ENCODE data around the gene FER.
"Not testable (repeated sequence)": the region's sequence is repeated elsewhere in the genome, so short reads cannot be mapped to it uniquely, and the experiment has no call there.

Gene FER

GRCh38 chr5:109167586-109167985 is 419.9 kb downstream of the FER start:
- H3K27me3 ChIP-seq (ENCODE audit: low read length): no peaks in the 10 kb centered on the region
- no peaks in the 10 kb centered on the region for H4K20me1 ChIP-seq (ENCODE audit: low read depth, low read length)
- TF ChIP-seq CTCF (IDR thresholded peaks at IDR 0.05; ENCODE audit: insufficient read depth, low read length, poor library complexity, severe bottlenecking) (no peak), EZH2phosphoT487 (conservative IDR thresholded peaks at IDR 0.05; ENCODE audit: low read length) (no peak)
- H2AFZ ChIP-seq (ENCODE audit: low read depth, low read length, severe bottlenecking): no peak overlapping the region
- no peaks in the 10 kb centered on the region for H3K9me3 ChIP-seq (ENCODE audit: insufficient read depth, low read length)
- H3K4me2 ChIP-seq (ENCODE audit: low read depth, low read length, poor library complexity, severe bottlenecking): no peak overlapping the region
- H3K4me3 ChIP-seq (ENCODE audit: insufficient read depth, low read length, poor library complexity, severe bottlenecking): no peak overlapping the region
- H3K36me3 ChIP-seq (ENCODE audit: low read length): no peaks in the 10 kb centered on the region
- no peaks in the 10 kb centered on the region for H3K9me2 ChIP-seq (replicated peaks; ENCODE audit: insufficient read depth, low read length)
- H3K27ac ChIP-seq (ENCODE audit: low read depth, low read length): no peak overlapping the region
- no peaks in the 10 kb centered on the region for H3K79me2 ChIP-seq (ENCODE audit: insufficient read depth, low read length)
- H3K9ac ChIP-seq (ENCODE audit: low read length): no peak overlapping the region
- no peaks in the 10 kb centered on the region for H3F3A ChIP-seq (ENCODE audit: insufficient read depth)

- no peaks in the 10 kb centered on the region for H3K27me3 ChIP-seq (ENCODE audit: low read length)
- H3K9me3 ChIP-seq (ENCODE audit: insufficient read depth, low read length): no peaks in the 10 kb centered on the region
- H3K27ac ChIP-seq (ENCODE audit: low read depth, low read length): no peak overlapping the region
- no peaks in the 10 kb centered on the region for H3K36me3 ChIP-seq (ENCODE audit: low read length)
- H3K9ac ChIP-seq (ENCODE audit: low read length): no peak overlapping the region
- H3K79me2 ChIP-seq (ENCODE audit: insufficient read depth, low read length): no peaks in the 10 kb centered on the region
- TF ChIP-seq EZH2phosphoT487 (conservative IDR thresholded peaks at IDR 0.05; ENCODE audit: low read length): no peak
- no peak for TF ChIP-seq CTCF (IDR thresholded peaks at IDR 0.05; ENCODE audit: insufficient read depth, low read length, poor library complexity, severe bottlenecking)
- H3F3A ChIP-seq (ENCODE audit: insufficient read depth): no peaks in the 10 kb centered on the region
- no peaks in the 10 kb centered on the region for H4K20me1 ChIP-seq (ENCODE audit: low read depth, low read length)
- H3K9me2 ChIP-seq (replicated peaks; ENCODE audit: insufficient read depth, low read length): no peaks in the 10 kb centered on the region
- no peak overlapping the region for H3K4me2 ChIP-seq (ENCODE audit: low read depth, low read length, poor library complexity, severe bottlenecking)
- H3K4me3 ChIP-seq (ENCODE audit: insufficient read depth, low read length, poor library complexity, severe bottlenecking): no peak overlapping the region
- H2AFZ ChIP-seq (ENCODE audit: low read depth, low read length, severe bottlenecking): no peak overlapping the region
Measured at GRCh38 chr5:109168151-109168550, 420.5 kb downstream of the FER start.

GRCh38 chr5:109170629-109171350 is 423.1 kb downstream of the FER start:
- no peaks in the 10 kb centered on the region for H3K9me3 ChIP-seq (ENCODE audit: insufficient read depth, low read length)
- H3K9ac ChIP-seq (ENCODE audit: low read length): no peak overlapping the region
- no peaks in the 10 kb centered on the region for H3K9me2 ChIP-seq (replicated peaks; ENCODE audit: insufficient read depth, low read length)
- no peak overlapping the region for H3K4me3 ChIP-seq (ENCODE audit: insufficient read depth, low read length, poor library complexity, severe bottlenecking)
- no peaks in the 10 kb centered on the region for H3K36me3 ChIP-seq (ENCODE audit: low read length)
- no peak overlapping the region for H3K27ac ChIP-seq (ENCODE audit: low read depth, low read length)
- H2AFZ ChIP-seq (ENCODE audit: low read depth, low read length, severe bottlenecking): no peak overlapping the region
- H4K20me1 ChIP-seq (ENCODE audit: low read depth, low read length): no peaks in the 10 kb centered on the region
- H3F3A ChIP-seq (ENCODE audit: insufficient read depth): no peaks in the 10 kb centered on the region
- no peaks in the 10 kb centered on the region for H3K27me3 ChIP-seq (ENCODE audit: low read length)
- H3K79me2 ChIP-seq (ENCODE audit: insufficient read depth, low read length): no peaks in the 10 kb centered on the region
- no peak for TF ChIP-seq CTCF (IDR thresholded peaks at IDR 0.05; ENCODE audit: insufficient read depth, low read length, poor library complexity, severe bottlenecking)
- no peak for TF ChIP-seq EZH2phosphoT487 (conservative IDR thresholded peaks at IDR 0.05; ENCODE audit: low read length)
- H3K4me2 ChIP-seq (ENCODE audit: low read depth, low read length, poor library complexity, severe bottlenecking): no peak overlapping the region

GRCh38 chr5:109171437-109172073 is 423.9 kb downstream of the FER start:
- not testable (repeated sequence) for H3K9me3 ChIP-seq (ENCODE audit: insufficient read depth, low read length); H3K27ac ChIP-seq (ENCODE audit: low read depth, low read length); H3K79me2 ChIP-seq (ENCODE audit: insufficient read depth, low read length); H3K4me3 ChIP-seq (ENCODE audit: insufficient read depth, low read length, poor library complexity, severe bottlenecking); H3K27me3 ChIP-seq (ENCODE audit: low read length); H3K9me2 ChIP-seq (replicated peaks; ENCODE audit: insufficient read depth, low read length); H3K9ac ChIP-seq (ENCODE audit: low read length); H2AFZ ChIP-seq (ENCODE audit: low read depth, low read length, severe bottlenecking); H3K4me2 ChIP-seq (ENCODE audit: low read depth, low read length, poor library complexity, severe bottlenecking); H3K36me3 ChIP-seq (ENCODE audit: low read length); H3F3A ChIP-seq (ENCODE audit: insufficient read depth); H4K20me1 ChIP-seq (ENCODE audit: low read depth, low read length)

All from SU-DHL-6 (cell line).